ENCODE data around the gene NPR2. TPM values are rescaled to one million over a fixed set of nuclear protein-coding genes. Genes with fewer than 3 reads are reported as not detected.

NPR2 gene
- total RNA-seq, 6 experiments from 2014 or later: 2.8 to 34.5 (median 13.1) TPM

- Histone ChIP-seq H3K27me3 (no peaks in the 10 kb centered on the region), H3K4me3 (peak overlapping the region in 2 of 3 donors; percentile 58 to 62), H3K4me1 (peaks cover 0 to 17% (median 0%) of the 10 kb centered on the region in 4 donors), H3K9me3 (no peaks in the 10 kb centered on the region), H3K27ac (peak overlapping the region in 2 of 3 donors; percentile 14 to 27), H3K36me3 (no peaks in the 10 kb centered on the region)
- 43% methylated on average over 27 of the region's 37 CpGs for WGBS (ENCODE audit: insufficient coverage, low coverage, low lambda C conversion rate, missing lambda C conversion rate)
- intact Hi-C loops (cut with DNase I): loop anchor here in 1 of 2 donors (10.0 kb wide), 1 partner anchor 94 kb away; no protein-coding TSS in a partner anchor
- TF ChIP-seq POLR2A (IDR thresholded peaks at IDR 0.05) (no peak), CTCF (IDR thresholded peaks at IDR 0.05) (peak; percentile 73 to 88 (median 80))
- DNase-seq: peak in 2 of 3 donors; percentile 45 to 75
- ATAC-seq: peak; percentile 85 to 90 (median 88)
Measured at GRCh38 chr9:35790385-35791296, 750 bp upstream of the NPR2 start.

GRCh38 chr9:35792024-35792813, 828 bp downstream of the NPR2 start:
- peak in 2 of 3 donors; percentile 52 to 72 for DNase-seq
- Histone ChIP-seq H3K4me3 (peak overlapping the region; percentile 42 to 62 (median 58)), H3K27me3 (no peaks in the 10 kb centered on the region), H3K27ac (no peak overlapping the region), H3K9me3 (no peaks in the 10 kb centered on the region), H3K4me1 (peaks cover 0 to 17% (median 0%) of the 10 kb centered on the region in 4 donors), H3K36me3 (no peaks in the 10 kb centered on the region)
- WGBS (ENCODE audit: insufficient coverage, low coverage, low lambda C conversion rate, missing lambda C conversion rate): 23% methylated on average over 9 of the region's 34 CpGs
- TF ChIP-seq POLR2A (IDR thresholded peaks at IDR 0.05) (peak; percentile 55), CTCF (IDR thresholded peaks at IDR 0.05) (no peak)
- ATAC-seq: peak; percentile 62 to 81 (median 64)
- intact Hi-C loops (cut with DNase I): loop anchor here in 1 of 2 donors (10.0 kb wide), 1 partner anchor 93 kb away; no protein-coding TSS in a partner anchor

GRCh38 chr9:35792826-35793225, 1.4 kb downstream of the NPR2 start:
- intact Hi-C loops (cut with DNase I): loop anchor here in 1 of 2 donors (10.0 kb wide), 1 partner anchor 92 kb away; no protein-coding TSS in a partner anchor
- Histone ChIP-seq H3K4me3 (peak overlapping the region in 2 of 3 donors; percentile 9 to 62), H3K36me3 (no peaks in the 10 kb centered on the region), H3K27ac (no peak overlapping the region), H3K4me1 (peaks cover 0 to 17% (median 0%) of the 10 kb centered on the region in 4 donors), H3K9me3 (no peaks in the 10 kb centered on the region), H3K27me3 (no peaks in the 10 kb centered on the region)
- no peak for ATAC-seq
- WGBS (ENCODE audit: insufficient coverage, low coverage, low lambda C conversion rate, missing lambda C conversion rate): 78% methylated on average over 1 of the region's 14 CpGs
- no peak for DNase-seq
- TF ChIP-seq POLR2A (IDR thresholded peaks at IDR 0.05) (no peak), CTCF (IDR thresholded peaks at IDR 0.05) (no peak)

GRCh38 chr9:35793461-35793860, 2.1 kb downstream of the NPR2 start:
- peaks cover 0 to 17% (median 0%) of the 10 kb centered on the region in 4 donors for H3K4me1 ChIP-seq
- no peak overlapping the region for H3K4me3 ChIP-seq
- WGBS (ENCODE audit: insufficient coverage, low coverage, low lambda C conversion rate, missing lambda C conversion rate): 63% methylated on average over 1 of the region's 2 CpGs
- no peak overlapping the region for H3K27ac ChIP-seq
- H3K9me3 ChIP-seq: no peaks in the 10 kb centered on the region
- DNase-seq (no peak), ATAC-seq (no peak)
- no peak for TF ChIP-seq POLR2A (IDR thresholded peaks at IDR 0.05)
- TF ChIP-seq CTCF (IDR thresholded peaks at IDR 0.05): no peak
- intact Hi-C loops (cut with DNase I): loop anchor here in 1 of 2 donors (10.0 kb wide), 1 partner anchor 91 kb away; no protein-coding TSS in a partner anchor
- no peaks in the 10 kb centered on the region for H3K27me3 ChIP-seq
- H3K36me3 ChIP-seq: no peaks in the 10 kb centered on the region
